ENCODE measurements around the gene TMEM163.
"Not testable (repeated sequence)": the region's sequence is repeated elsewhere in the genome, so short reads cannot be mapped to it uniquely, and the experiment has no call there.

The TMEM163 gene

DNA sequence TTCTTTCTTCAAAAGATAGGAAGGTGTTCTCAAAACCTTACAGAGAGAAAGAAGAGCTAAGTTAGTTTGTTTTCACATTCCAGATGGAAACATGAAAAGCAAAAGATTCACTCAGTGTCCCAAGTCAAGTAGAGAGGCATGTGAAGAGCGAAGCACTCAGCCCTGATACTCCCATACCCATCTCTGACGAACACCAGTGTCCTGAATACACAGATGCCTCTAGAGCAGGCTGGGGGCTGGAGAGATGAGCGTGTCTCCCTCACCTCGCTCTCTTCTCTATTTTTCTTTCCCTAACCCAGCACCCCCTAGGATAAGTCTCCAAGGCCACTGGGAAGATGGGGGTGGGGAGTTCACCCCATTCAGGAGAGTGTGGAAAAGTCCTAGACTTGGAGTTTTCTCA lies 227.8 kb downstream of the TMEM163 start:
- DNase-seq = no peak

DNA sequence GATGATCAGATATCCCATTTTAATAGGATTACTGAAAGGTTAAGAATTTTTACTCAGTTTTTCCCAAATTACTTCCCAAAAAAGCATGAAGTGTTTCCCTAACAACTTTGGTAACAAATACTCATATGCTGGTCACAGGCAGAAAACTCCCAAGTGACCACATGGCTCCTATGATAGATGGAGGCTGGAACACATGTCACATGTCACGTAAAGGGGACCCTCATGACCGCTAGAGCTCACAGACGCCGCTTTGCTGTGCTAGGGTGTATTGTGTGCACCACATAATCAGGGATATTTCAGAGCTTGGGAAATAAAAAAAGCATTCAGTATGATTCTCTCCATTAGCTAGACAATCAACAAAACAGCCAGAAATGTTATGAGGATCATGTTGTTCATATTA lies 228.2 kb downstream of the TMEM163 start:
- DNase-seq = no peak

DNA sequence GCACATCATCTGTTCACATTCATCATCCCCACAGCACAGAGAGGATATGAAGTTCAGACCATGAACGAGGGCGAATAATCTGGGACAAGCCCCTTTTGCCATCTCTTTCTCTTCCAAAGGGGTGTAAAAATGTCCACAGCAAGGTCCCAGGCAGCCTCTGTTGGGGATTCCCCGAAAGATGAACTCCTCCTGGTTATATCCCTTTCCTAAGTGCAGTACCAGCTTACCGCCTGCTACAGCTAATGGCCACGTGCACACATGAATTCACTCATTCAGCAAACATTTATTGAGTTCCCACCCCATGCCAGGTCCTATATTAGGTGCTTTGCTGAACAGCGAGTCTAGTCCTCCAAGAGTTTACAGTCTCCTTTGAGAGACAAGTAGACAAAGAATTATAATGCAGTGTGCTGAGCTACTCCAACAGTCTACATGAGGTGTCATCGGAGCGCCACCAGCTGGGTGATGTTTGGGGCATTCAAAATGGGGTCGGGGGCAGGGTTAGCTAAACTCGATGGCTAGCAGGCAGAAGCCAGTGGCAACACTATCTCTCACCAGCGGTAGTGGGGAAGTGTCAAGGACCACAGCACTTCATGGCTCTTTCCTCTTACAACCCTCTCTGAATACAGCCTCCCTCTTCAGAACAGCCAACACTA lies 228.9 kb downstream of the TMEM163 start:
- no peak for DNase-seq

DNA sequence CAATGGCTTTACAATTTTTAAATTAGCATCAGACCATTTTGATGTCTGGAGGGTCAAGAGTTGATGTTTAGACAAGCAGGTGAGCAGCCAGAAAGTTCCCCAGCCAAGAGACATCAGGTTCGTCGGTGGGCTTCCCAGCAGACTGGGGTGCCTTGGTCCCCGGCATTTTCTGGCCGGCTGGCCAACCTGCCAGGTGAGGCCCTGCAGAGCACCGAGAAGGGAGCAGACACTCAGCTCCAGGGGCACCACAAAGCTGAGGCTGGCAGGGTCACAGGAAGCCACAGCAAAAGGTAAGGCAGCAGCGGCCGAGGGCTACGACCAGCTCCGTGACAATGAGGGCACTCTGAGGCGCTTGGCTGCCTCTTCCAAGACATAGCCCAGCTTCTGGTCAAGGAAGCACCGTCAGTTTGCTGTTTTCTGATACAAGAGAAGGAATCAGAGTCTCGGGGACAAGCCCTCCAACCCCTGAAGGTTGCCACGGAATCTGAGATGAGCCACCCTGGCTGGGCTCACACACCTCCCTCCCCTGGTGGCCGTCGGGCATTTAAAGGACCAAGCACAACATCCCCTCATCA lies 235.9 kb downstream of the TMEM163 start:
- DNase-seq = no peak

DNA sequence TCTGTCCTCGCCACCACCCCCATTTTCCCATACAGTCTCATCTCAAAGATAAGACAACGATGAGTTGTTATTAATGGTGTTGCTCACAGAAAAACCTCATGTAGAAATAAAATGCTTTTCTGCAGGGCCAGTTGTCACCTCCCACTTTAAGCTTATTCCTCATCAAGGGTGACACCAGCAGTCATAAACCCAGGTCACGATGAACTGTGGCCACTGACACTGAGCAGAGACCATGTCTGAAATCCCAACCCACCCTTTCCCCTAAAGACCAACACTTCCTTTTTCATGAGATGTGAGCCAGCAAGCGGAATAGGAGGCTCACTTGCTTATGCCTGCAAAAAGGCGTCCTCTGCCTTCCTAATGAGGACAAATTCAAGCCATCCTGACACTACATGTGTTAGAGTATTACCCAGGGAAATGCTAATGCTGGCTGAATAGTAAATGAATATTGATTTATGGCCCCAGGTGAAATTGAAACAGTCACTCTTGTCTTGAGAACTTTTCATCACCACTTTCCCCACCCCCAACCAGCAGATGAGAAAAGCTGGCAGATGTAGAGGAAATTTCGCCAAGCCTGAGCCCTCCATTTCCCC lies 236.6 kb downstream of the TMEM163 start:
- no peak for DNase-seq

DNA sequence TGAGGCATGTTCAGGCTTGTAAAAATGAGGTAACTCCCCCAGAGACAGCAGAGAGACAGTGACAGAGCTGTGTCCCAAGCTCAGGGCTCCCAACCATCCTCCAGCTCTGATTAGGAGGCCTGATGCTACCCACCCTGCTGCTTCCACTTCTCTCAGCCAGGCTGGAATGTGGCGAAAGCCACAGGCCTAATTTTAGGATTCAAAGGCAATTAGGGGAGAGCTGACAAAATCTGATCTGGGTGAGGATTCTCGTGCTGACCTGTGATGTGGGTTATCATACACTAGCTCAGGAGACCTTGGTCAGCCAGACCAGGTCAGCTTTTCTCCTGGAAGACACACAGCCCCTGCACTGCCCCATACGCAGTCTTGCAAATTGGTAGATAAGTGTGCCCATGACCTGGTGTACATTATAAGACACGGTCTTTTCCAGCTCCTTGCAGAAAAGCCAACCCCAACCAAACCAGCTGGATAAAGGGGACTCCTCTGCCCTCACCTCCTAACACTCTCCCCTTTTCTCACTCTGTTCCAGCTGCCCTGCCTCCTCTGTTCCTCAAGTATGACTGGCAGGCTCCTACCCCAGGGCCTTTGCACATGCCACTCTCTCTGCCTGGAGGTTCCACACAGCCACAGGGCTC lies 239.0 kb downstream of the TMEM163 start:
- no peak for DNase-seq

DNA sequence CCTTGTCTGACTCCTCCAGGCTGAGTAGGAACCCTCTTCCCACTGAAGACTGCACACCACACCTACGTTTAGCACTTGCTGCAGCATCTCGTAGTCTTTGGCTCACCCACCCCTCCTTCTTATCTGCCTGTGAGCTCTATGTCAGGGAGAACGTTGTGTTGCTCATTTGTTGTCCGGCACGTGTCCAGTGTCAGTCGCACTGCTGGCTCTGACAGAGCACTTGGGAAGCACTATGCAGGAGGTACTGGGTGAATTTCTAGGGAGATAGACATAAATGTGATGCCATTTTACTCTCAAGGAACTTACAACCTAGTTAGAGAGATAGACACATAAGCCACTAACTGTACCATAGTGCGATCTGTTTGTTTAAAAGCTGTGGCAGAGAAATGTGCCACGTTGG lies 241.8 kb downstream of the TMEM163 start:
- DNase-seq = not testable (repeated sequence)

DNA sequence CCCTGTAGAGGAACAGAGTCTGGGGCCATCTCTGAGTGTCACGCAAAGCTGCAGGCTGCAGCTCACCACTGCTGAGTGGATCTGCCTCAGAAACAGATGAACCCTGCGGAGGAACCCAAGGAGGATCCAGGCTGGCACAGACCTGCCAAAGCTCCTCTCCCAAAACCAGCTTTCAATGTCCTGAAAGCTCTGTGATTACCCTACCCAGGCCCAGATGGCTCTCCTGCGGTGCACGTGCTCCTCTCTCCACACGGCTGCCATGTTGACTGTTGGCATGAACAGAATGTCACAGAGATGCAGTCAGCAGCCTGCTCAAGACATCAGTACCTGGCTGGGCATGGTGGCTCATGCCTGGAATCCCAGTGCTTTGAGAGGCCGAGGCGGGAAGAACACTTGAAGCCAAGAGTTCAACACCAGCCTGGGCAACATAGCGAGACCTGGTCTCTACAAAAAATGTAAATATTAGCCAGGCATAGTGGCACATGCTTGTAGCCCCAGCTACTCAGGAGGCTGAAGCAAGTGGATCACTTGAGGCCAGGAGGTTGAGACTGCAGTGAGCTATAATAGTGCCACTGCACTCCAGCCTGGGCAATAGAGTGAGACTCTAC lies 248.1 kb downstream of the TMEM163 start:
- DNase-seq = no peak

DNA sequence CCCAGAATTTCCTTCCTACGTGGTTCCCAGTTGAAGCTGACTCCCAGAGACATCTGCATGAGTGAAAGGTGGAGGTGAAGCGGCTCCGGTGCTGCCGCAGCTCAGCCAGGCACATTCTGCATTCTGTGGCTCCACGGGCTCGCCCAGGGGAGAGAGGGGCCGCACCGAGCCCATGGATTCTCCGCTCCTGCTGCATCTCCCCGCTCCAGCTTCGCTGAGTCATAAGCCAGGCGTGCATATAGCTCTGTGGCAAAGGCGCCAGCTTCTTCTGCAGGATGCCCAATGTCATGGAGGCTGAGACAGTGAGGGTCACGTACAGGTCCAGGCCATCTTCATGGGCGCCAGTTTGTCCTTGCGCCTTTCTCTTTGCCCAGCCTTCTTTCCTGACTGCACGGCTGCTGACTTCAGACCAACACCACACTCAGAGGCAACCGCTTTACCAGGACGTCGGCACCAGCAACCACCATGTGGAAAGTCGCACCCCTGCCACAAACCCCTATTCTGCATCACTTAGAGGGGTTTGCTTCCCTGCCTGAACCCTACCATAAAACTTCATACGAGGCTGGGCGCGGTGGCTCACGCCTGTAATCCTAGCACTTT lies 249.2 kb downstream of the TMEM163 start:
- no peak for DNase-seq

DNA sequence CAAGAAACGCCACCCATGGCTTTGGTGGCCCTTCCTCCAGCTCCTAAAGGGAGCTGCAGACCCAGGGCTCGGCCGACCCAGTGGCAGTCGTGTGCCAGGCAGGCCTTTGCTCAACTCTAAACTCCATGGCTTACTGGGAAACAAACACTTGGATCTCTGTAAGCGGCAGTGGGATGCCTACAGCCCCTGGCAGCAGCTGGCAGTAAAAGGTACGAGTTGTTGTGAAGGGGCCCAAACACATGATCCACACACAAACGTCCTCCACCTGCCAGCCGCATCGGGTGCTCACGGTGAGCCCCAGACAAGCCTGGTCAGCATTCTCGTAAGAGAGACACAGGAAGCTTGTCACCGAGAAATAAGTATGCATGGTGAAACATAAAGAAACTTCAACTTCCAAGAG lies 250.0 kb downstream of the TMEM163 start:
- DNase-seq = no peak

DNA sequence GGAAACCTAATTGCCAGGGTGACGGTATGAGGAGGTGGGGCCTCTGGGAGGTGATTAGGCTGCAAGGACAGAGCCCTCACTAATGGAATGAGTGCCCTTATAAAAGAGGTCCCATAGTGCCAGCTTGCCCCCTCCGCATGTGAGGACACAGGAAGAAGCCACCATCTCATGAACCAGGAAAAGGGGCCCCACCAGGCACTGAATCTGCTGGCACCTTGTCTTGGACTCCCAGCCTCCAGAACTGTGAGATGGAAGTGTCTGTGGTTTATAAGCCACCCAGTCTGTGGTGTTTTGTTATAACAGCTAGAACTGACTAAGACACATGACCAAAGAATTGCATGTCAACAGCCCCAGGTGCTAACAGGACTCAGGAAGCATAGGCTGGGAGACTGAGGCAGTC lies 250.6 kb downstream of the TMEM163 start:
- no peak for DNase-seq

DNA sequence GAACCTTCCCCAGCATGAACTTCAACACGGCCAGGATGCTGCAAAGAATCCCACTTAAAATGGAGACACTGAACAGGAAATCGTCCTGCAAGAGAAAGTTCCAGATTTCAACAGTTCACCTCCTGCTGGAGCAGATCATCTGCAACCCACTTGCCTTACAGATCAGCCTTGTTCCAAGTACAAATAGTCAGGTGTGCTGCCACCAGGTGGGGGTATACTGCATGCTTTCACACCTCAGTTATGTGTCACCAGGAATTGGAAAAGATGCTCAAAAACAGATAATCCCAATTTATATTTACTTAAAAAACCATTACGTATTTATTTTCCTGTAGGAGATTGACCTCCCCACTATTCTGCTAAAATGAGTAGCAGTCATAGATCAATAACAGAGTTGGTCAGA lies 252.7 kb downstream of the TMEM163 start:
- DNase-seq = peak in 4 of 51 donors; percentile 2 to 17 (median 11)

DNA sequence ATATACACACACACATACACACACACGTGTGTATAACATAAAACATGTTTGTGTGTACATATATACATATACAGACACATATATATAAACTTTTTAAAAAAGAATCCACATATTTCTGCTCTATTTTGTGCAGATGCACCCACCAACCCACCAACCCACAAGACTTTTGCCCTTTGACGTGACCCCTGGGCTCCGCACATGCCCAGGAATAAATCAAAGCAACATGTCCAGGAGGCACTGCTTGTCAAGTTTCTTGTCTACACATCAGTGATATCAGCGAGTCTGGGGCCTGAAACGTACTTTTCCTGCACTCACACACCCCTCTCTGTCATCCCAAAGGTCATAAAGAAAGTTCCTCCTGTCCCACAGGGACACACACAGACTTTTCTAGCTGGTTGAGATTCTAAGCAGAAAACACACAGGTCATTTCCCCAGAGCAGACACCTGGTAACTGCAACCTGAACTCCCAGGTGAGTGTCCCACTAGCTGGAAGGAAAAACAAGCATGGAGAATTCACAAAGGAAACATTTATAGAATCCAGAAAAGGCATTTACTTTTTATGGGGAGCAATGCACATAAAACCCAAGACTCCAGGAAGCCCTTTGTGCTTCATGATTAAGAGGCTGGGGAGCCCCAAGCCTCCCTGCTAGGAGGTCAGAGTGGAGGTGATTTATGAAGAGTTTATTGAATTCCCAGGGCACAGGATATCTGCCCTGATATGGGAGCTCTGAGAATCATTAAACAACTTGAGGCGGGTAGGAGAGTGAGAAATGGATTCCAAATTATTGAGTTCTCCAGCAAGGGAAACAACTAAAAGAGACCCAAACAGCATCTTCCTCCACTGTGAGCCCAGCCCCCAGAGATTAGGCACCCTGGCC lies 253.3 kb downstream of the TMEM163 start:
- no peak for DNase-seq

DNA sequence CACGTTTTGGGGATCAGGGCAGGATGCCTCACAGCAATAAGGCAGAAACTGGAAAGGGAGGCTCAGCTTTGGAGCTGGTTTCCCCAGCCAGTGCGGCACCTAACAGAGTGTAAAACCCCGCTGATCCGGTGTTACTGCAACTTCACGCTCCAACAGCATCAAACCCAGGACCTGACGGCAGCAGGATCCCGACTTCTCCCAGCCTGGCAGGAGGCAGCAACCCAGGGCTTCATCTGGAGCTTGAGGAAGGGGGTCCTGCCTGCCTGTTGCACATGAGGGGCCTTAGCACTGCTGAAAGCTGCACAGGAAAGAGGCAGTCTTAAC lies 255.1 kb downstream of the TMEM163 start:
- DNase-seq = no peak

DNA sequence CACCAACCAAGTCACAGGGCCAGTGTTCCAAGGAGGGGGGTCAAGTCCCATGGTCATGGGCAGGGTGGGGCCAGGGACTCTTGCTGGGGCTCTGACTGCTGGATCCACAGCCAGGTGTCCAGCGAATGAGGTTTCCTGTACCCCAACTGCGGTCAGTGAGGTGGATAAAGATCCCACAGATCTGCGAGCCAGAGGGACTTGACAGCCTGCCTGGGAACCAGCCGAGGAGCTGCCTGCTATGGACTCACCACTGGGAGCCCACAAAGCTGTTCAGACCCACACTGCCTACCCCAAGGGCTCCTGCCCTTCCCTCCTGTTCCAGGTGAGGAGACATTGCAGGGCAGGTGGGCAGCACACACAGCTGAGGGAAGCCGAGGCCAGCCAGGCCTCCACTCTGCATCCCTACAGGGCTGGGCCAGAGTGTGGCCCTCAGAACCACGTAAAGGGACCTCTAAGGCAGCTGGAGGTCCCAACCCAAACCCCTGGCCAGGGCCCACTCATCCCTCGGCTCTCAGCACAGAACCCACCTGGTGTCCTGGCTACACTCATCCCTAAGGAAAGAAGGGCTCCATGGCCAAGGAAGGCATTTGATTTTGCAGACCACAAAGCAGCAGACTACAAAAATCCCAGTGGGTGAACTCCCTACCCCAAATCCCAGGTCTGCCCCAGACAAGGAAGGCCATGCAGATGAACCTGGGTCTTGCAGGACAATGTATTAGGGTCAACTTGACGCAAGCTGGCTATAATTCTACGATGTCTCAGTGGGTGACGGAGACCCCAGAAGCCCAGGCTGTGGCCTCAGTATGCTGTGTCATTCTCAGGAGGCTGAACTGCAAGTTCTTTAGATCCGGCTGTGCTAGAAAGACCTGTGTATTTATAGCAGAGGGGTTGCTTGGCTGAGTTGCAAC lies 255.8 kb downstream of the TMEM163 start:
- no peak for DNase-seq

DNA sequence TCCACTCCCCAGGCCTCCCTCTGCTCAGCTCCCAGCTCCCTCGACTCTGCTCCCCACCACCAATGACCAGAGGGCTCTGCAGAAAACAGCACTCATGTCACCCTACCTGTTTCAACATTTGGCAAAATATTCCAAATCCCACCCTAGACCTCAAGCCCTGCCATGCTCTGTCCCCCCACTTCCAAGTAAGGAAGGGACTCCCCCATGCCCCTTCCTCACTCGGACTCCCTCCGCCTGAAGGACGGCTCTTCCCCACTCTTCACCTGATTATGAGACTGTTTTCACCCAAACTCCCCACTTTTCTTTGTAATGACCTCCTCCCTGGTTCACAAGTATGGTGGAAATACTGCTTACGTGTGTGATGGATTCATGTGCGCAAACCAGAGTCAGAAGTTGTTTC lies 256.5 kb downstream of the TMEM163 start:
- DNase-seq = no peak

DNA sequence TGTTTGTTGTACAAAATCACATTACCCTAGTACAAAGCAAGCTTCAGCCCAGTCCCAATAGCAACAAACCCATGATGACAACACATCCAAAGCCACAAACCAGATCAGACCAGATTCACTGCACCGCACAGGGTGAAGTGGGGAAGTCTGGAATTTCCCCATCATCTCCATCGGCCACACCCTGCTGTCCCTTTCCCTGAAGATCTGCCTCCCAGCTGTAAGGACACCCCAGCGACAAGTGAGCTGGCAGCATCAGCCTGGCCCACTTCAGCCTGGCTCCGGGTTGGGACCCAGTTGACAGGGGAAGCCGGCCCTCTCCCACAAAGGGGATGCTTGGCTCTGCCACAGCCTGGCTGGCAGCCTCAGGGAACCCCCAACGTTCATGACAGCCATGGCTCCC lies 257.3 kb downstream of the TMEM163 start:
- DNase-seq = no peak

DNA sequence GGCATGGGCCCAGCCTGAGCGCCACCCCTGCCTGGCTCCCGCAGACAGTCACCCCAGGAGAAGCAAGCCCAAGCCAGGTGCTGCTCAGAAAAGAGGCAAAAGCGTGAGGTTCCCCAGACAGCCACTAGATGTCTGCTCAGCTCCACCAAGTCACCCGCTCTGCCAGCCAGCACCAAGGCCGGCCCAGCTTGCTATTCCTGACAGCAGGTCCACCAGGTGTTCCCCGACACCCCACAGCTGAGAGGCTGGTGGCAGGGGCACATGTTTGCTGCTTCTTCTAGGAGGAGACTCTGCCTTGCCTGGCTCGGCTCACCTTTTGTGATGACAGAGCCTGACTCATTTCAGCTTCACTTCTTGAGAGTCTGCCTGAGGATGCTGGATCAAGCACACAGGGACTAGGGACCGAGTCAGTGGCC lies 258.2 kb downstream of the TMEM163 start:
- peak in 44 of 51 donors; percentile 5 to 74 (median 49) for DNase-seq

DNA sequence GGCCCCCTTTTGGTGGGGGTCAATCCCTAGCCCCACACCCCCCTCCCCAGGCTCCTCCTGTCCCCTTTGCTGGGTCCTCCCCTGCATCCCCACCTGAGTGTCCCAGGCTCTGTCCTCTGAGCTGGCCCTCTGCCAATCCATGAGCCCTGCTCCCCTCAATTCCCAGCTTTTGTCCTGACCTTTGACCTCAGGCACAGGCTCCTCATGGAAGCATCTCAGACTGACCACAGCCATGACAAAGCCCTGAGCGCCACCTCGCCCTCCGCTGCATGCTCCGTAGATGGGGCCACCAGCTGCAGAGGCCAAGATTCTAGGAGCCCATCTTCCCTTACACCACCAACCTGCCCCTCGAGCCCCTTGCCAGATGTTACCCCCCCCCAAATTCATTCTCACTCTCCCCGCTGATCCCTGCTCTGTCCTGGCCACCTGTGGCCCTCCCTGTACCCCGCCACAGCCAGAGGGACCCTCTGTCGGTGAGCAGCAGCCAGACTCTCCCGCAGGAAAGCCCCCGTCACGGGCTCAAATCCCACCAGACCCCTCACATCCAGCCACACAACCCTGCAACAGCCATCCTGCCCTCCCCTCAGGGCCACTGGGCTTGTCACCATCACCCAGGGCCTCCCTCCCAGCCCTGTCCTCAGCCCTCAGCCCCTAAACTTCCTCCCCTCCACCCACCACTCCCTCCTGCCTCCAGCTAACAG lies 258.9 kb downstream of the TMEM163 start:
- no peak for DNase-seq

Measured in hypothalamus (tissue), 51 donors.